Uterus (tissue), 4 donors: ENCODE data around the gene MAP1LC3B2. TPM values are rescaled to one million over a fixed set of nuclear protein-coding genes. Genes with fewer than 3 reads are reported as not detected.

Experiments
- DNase-seq, 2 donors: peaks; one replicate each; pipeline ENCODE4 v3.0.0-alpha.2; 2019 to 2020
- H3K27ac ChIP-seq, 2 donors: fragments of 200-600 bp; sonication (generic); 1 replicate in 1 of 2; 2 replicates in 1 of 2; pipeline ENCODE4 v1.5.1; 2016 to 2018
- H3K27me3 ChIP-seq, 2 donors: fragments of 200-600 bp; sonication (generic); one replicate each; pipeline ENCODE4 v1.5.1; 2018 to 2019; ENCODE audit warnings: control low read depth in 1 of 2
- H3K36me3 ChIP-seq, 2 donors: fragments of 200-600 bp; sonication (generic); one replicate each; pipeline ENCODE4 v1.5.1; 2019; ENCODE audit warnings: control low read depth in 1 of 2
- H3K4me1 ChIP-seq, 2 donors: fragments of 200-600 bp; sonication (generic); one replicate each; pipeline ENCODE4 v1.5.1; 2018 to 2019; ENCODE audit warnings: control low read depth in 1 of 2
- H3K4me3 ChIP-seq, 2 donors: fragments of 200-600 bp; sonication (generic); 1 replicate in 1 of 2; 2 replicates in 1 of 2; pipeline ENCODE4 v1.5.1; 2018 to 2019; ENCODE audit warnings: mild to moderate bottlenecking in 1 of 2
- H3K9me3 ChIP-seq, 2 donors: fragments of 200-600 bp; sonication (generic); one replicate each; pipeline ENCODE4 v1.5.1; 2019; ENCODE audit warnings: control low read depth in 1 of 2
- CTCF ChIP-seq, 4 experiments: fragments of 200-600 bp in 2 of 4; fragments of 450-650 bp in 2 of 4; sonication (generic) in 2 of 4; IDR thresholded peaks; one replicate each; pipeline ENCODE4 v1.5.1; 2016 to 2019; ENCODE audit warnings: antibody characterized with exemption in 4 of 4, mild to moderate bottlenecking in 2 of 4, moderate library complexity in 1 of 4
- POLR2A ChIP-seq, 2 donors: fragments of 450-650 bp; IDR thresholded peaks; one replicate each; pipeline ENCODE4 v1.6.1; 2016; ENCODE audit warnings: antibody characterized with exemption in 2 of 2, mild to moderate bottlenecking in 1 of 2, moderate library complexity in 1 of 2
- intact Hi-C: fragments of 100-400 bp; cut with DNase I; formaldehyde crosslinking; loops from one replicate; pipeline ENCODE4 v1.15.1; 2023; ENCODE audit warnings: low total_unique reads
- total RNA-seq, 4 donors: library from RNA; depleted of rRNA in 3 of 4; stranded (reverse); fragments of >200 nt in 3 of 4; gene quantifications; one replicate each; pipeline versions ENCODE4 v1.1.0 to v1.2.4, GENCODE V29; 2014 to 2023
- donor health status: DM: yes; HTN: yes; CAD: no.

MAP1LC3B2 gene
- total RNA-seq, 4 donors from 2014 or later: 1.8 to 3.6 TPM; not detected in 2

- Histone ChIP-seq H3K4me1 (no peaks in the 10 kb centered on the region), H3K27me3 (no peaks in the 10 kb centered on the region), H3K27ac (no peak overlapping the region), H3K4me3 (no peak overlapping the region), H3K9me3 (no peaks in the 10 kb centered on the region), H3K36me3 (no peaks in the 10 kb centered on the region)
- intact Hi-C loops: no loop called here
- no peak for DNase-seq
- TF ChIP-seq CTCF (IDR thresholded peaks at IDR 0.05) (no peak), POLR2A (IDR thresholded peaks at IDR 0.05) (no peak)
These were observed 8.0 kb upstream of the MAP1LC3B2 start for GRCh38 chr12:116551151-116551550.

GRCh38 chr12:116551619-116551951, 7.6 kb upstream of the MAP1LC3B2 start:
- no peaks in the 10 kb centered on the region for H3K36me3 ChIP-seq
- intact Hi-C loops: no loop called here
- H3K9me3 ChIP-seq: no peaks in the 10 kb centered on the region
- TF ChIP-seq CTCF (IDR thresholded peaks at IDR 0.05): no peak
- no peak for TF ChIP-seq POLR2A (IDR thresholded peaks at IDR 0.05)
- no peak overlapping the region for H3K27ac ChIP-seq
- DNase-seq: no peak
- H3K4me3 ChIP-seq: no peak overlapping the region
- no peaks in the 10 kb centered on the region for H3K27me3 ChIP-seq
- H3K4me1 ChIP-seq: no peaks in the 10 kb centered on the region

GRCh38 chr12:116551952-116552772, 7.0 kb upstream of the MAP1LC3B2 start:
- H3K4me1 ChIP-seq: no peaks in the 10 kb centered on the region
- no peaks in the 10 kb centered on the region for H3K36me3 ChIP-seq
- no peak overlapping the region for H3K27ac ChIP-seq
- no peaks in the 10 kb centered on the region for H3K27me3 ChIP-seq
- no peak overlapping the region for H3K4me3 ChIP-seq
- TF ChIP-seq CTCF (IDR thresholded peaks at IDR 0.05): no peak
- TF ChIP-seq POLR2A (IDR thresholded peaks at IDR 0.05): no peak
- H3K9me3 ChIP-seq: no peaks in the 10 kb centered on the region
- intact Hi-C loops: no loop called here
- DNase-seq: no peak

- intact Hi-C loops: no loop called here
- Histone ChIP-seq H3K27ac (no peak overlapping the region), H3K27me3 (no peaks in the 10 kb centered on the region), H3K36me3 (no peaks in the 10 kb centered on the region), H3K4me3 (no peak overlapping the region), H3K9me3 (no peaks in the 10 kb centered on the region), H3K4me1 (no peaks in the 10 kb centered on the region)
- DNase-seq: no peak
- TF ChIP-seq CTCF (IDR thresholded peaks at IDR 0.05) (no peak), POLR2A (IDR thresholded peaks at IDR 0.05) (no peak)
These were observed 6.3 kb upstream of the MAP1LC3B2 start for GRCh38 chr12:116552773-116553373.

GRCh38 chr12:116556356-116556952, 2.7 kb upstream of the MAP1LC3B2 start:
- TF ChIP-seq POLR2A (IDR thresholded peaks at IDR 0.05): no peak
- no peak for TF ChIP-seq CTCF (IDR thresholded peaks at IDR 0.05)
- no peaks in the 10 kb centered on the region for H3K36me3 ChIP-seq
- H3K9me3 ChIP-seq: no peaks in the 10 kb centered on the region
- intact Hi-C loops: no loop called here
- no peaks in the 10 kb centered on the region for H3K27me3 ChIP-seq
- H3K4me1 ChIP-seq: no peaks in the 10 kb centered on the region
- no peak overlapping the region for H3K4me3 ChIP-seq
- no peak for DNase-seq
- H3K27ac ChIP-seq: no peak overlapping the region
